ENCODE measurements around the gene C10orf143.

The C10orf143 gene

GRCh38 chr10:130046591-130046990 lies 64.0 kb downstream of the C10orf143 start:
- no peak for DNase-seq (ENCODE audit: low read depth)
- no peak overlapping the region for H3K4me3 ChIP-seq (replicated peaks; ENCODE audit: low read depth, low read length)
- TF ChIP-seq CTCF (IDR thresholded peaks at IDR 0.05; ENCODE audit: low read length, missing control alignments) = no peak

DNA sequence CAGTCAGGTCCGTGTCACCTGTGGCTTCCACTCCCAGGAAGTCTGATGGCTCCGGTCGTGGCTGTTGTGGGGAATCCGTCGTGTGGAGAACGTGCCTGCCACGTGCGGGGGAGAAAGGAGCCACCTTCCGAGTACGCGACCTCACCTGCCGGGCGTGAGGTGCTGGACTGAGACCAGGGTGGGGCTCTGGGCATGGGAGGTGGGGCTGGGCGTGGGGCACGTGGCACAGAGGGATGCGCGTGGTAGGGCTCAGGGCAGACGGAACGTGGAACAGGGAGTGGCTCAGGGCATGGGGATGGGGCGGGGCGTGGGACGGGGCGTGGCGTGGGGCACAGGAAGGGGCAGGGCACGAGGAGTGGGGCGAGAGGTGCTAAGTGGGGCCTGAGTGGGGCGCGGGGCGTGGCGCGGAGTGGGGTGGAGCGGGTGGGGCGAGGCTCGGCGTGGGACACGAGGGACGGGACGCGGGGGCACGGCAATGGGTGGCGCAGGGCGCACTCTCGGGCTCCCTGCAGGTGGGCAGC lies 64.8 kb downstream of the C10orf143 start:
- DNase-seq (ENCODE audit: low read depth) = no peak
- TF ChIP-seq CTCF (IDR thresholded peaks at IDR 0.05; ENCODE audit: low read length, missing control alignments) = no peak
- no peak overlapping the region for H3K4me3 ChIP-seq (replicated peaks; ENCODE audit: low read depth, low read length)

DNA sequence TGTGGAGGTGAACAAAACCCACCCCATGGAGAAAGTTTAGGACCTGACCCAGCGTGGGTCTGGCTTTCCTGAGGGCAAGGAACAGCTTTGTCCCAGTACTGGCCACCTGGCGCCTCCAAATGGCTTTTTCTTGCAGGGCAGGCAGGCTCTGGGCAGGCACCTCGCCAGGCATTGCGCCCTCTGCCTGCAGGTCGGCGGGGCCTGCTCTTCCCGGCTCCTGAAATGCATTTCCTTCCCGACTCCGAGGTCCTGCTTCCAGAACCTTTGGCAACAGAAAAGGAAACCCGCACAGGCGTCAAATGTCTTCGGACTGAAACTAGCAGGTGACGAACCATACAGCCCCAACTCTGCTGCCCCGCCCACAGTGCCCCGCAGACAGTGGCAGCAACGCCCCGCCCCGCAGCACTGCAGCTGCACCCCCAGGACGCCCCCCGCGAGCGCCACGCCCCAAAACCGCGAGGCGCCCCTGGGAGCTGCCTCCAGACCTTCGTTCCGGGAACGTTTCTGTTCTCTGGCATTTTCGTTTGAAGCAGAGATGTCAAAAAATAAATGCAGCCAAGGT lies 65.5 kb downstream of the C10orf143 start:
- H3K4me3 ChIP-seq (replicated peaks; ENCODE audit: low read depth, low read length) = no peak overlapping the region
- no peak for TF ChIP-seq CTCF (IDR thresholded peaks at IDR 0.05; ENCODE audit: low read length, missing control alignments)
- DNase-seq (ENCODE audit: low read depth) = no peak

GRCh38 chr10:130044067-130045061 lies 66.3 kb downstream of the C10orf143 start:
- no peak overlapping the region for H3K4me3 ChIP-seq (replicated peaks; ENCODE audit: low read depth, low read length)
- DNase-seq (ENCODE audit: low read depth) = no peak
- no peak for TF ChIP-seq CTCF (IDR thresholded peaks at IDR 0.05; ENCODE audit: low read length, missing control alignments)

GRCh38 chr10:130043491-130043890 lies 67.1 kb downstream of the C10orf143 start:
- no peak for TF ChIP-seq CTCF (IDR thresholded peaks at IDR 0.05; ENCODE audit: low read length, missing control alignments)
- no peak for DNase-seq (ENCODE audit: low read depth)
- no peak overlapping the region for H3K4me3 ChIP-seq (replicated peaks; ENCODE audit: low read depth, low read length)

DNA sequence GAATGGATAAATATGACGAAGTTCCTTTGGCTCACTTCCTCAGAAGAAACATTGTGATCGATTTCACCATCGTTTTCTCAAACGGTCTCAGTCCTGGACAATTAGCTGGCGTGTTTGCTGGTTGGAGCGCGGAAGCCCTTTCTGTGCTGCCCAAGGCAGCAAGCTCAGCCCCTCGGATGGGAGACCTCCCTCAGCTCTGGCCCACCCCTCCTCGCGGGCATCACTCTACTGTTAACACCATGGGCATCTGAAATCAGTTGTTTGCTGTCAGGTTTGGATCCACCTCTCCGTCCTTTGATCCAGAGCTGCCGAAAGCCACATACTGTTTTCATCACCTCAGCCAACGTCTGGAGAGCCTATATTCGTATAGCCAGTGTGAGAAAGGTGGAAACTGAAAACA lies 68.2 kb downstream of the C10orf143 start:
- no peak for DNase-seq (ENCODE audit: low read depth)
- no peak for TF ChIP-seq CTCF (IDR thresholded peaks at IDR 0.05; ENCODE audit: low read length, missing control alignments)
- H3K4me3 ChIP-seq (replicated peaks; ENCODE audit: low read depth, low read length) = no peak overlapping the region
